Endothelial cell of umbilical vein (primary cell): ENCODE data around the gene ABCA7. TPM values are rescaled to one million over a fixed set of nuclear protein-coding genes. Genes with fewer than 3 reads are reported as not detected.

Experiments
- BruUV-seq: library from RNA; stranded (reverse); fragments of 400-500 nt; replicated peaks from 2 replicates; lab custom pipeline; 2021; lab: Mats Ljungman, UMichigan
- CTCF ChIA-PET: fragments of 300-600, 350-600 bp; sonication (Branson Sonifier 250); formaldehyde crosslinking; loops from one replicate; lab custom pipeline; 2021; ENCODE audit warnings: antibody characterized with exemption, inconsistent platforms; lab: Charles Lee
- POLR2A ChIA-PET: fragments of 300-600, 350-600 bp; sonication (Branson Sonifier 250); formaldehyde crosslinking; loops from one replicate; lab custom pipeline; 2021; ENCODE audit warnings: antibody characterized with exemption, inconsistent platforms; lab: Charles Lee
- DNase-seq: peaks from one replicate; pipeline ENCODE4 v3.0.0-alpha.2; 2011; ENCODE audit warnings: low read depth, low spot score
- FAIRE-seq: peaks from 2 replicates; lab custom pipeline; 2011; peaks lifted over from hg19 to GRCh38; lab: Jason Lieb, UNC
- H2AFZ ChIP-seq: 2 replicates; pipeline ENCODE4 v1.6.0; 2012; ENCODE audit warnings: low read depth, low read length, control low read depth, inconsistent platforms
- H3K27ac ChIP-seq: 2 replicates; pipeline ENCODE4 v1.5.1; 2011; ENCODE audit warnings: low read depth, mild to moderate bottlenecking, control low read depth, low read length, moderate library complexity; ENCODE audit not compliant: insufficient read depth
- H3K27me3 ChIP-seq, 2 experiments: 2 replicates each; pipeline versions ENCODE4 v1.6.0 to v1.6.1; 2011; ENCODE audit warnings: low read length in 2 of 2, mixed read lengths in 1 of 2; ENCODE audit not compliant: control insufficient read depth in 2 of 2, insufficient read depth in 2 of 2
- H3K36me3 ChIP-seq, 2 experiments: 2 replicates in 1 of 2; 3 replicates in 1 of 2; pipeline ENCODE4 v1.5.1; 2011; ENCODE audit warnings: low read length in 2 of 2, mild to moderate bottlenecking in 1 of 2, moderate library complexity in 1 of 2; ENCODE audit not compliant: control insufficient read depth in 2 of 2, insufficient read depth in 2 of 2; ENCODE audit errors: extremely low read depth in 1 of 2
- H3K4me1 ChIP-seq: 3 replicates; pipeline ENCODE4 v1.5.1; 2011; ENCODE audit warnings: mild to moderate bottlenecking, low read length; ENCODE audit not compliant: control insufficient read depth, insufficient read depth; ENCODE audit errors: extremely low read depth
- H3K4me2 ChIP-seq: 2 replicates; pipeline ENCODE4 v1.6.1; 2011; ENCODE audit warnings: low read length, control low read depth, mixed read lengths; ENCODE audit not compliant: insufficient read depth
- H3K4me3 ChIP-seq, 3 experiments: fragments of 200-600 bp in 1 of 3; sonication (generic), shearing (Covaris generic) in 1 of 3; replicated peaks in 1 of 3; 2 replicates each; pipeline ENCODE4 v1.5.1; 2011 to 2016; ENCODE audit warnings: control low read depth in 3 of 3, low read length in 3 of 3, mild to moderate bottlenecking in 2 of 3, inconsistent platforms in 1 of 3, low read depth in 1 of 3, moderate library complexity in 1 of 3; ENCODE audit not compliant: insufficient read depth in 1 of 3
- H3K79me2 ChIP-seq: 2 replicates; pipeline ENCODE4 v1.6.0; 2012; ENCODE audit warnings: low read length, inconsistent platforms; ENCODE audit not compliant: control insufficient read depth, insufficient read depth
- H3K9ac ChIP-seq: replicated peaks from 2 replicates; pipeline ENCODE3; 2011; ENCODE audit warnings: low read length, control low read depth; ENCODE audit not compliant: insufficient read depth; ENCODE audit errors: extremely low read depth
- H3K9me1 ChIP-seq: replicated peaks from 3 replicates; pipeline ENCODE4 v1.6.0; 2011; ENCODE audit warnings: mild to moderate bottlenecking, low read length; ENCODE audit not compliant: control insufficient read depth, insufficient read depth; ENCODE audit errors: extremely low read depth
- H3K9me3 ChIP-seq: replicated peaks from 2 replicates; pipeline ENCODE4 v1.5.1; 2012; ENCODE audit warnings: low read length, inconsistent platforms; ENCODE audit not compliant: control insufficient read depth, insufficient read depth
- H4K20me1 ChIP-seq: replicated peaks from 2 replicates; pipeline ENCODE3; 2011; ENCODE audit warnings: mild to moderate bottlenecking, low read length; ENCODE audit not compliant: control insufficient read depth, insufficient read depth; ENCODE audit errors: extremely low read depth
- EZH2 ChIP-seq: IDR thresholded peaks from 2 replicates; pipeline ENCODE4 v1.6.1; 2012; ENCODE audit warnings: borderline replicate concordance, low read depth, mild to moderate bottlenecking, moderate library complexity, low read length, inconsistent platforms; ENCODE audit not compliant: severe bottlenecking
- FOS ChIP-seq: IDR thresholded peaks from 2 replicates; pipeline ENCODE4 v1.6.1; 2011; ENCODE audit warnings: mild to moderate bottlenecking, low read length, moderate library complexity, borderline replicate concordance; ENCODE audit not compliant: insufficient read depth
- GATA2 ChIP-seq: IDR thresholded peaks from 2 replicates; pipeline ENCODE4 v1.7.0; 2011; ENCODE audit warnings: low read depth, mild to moderate bottlenecking, moderate library complexity, mixed read lengths, low read length; ENCODE audit not compliant: insufficient read length, insufficient read depth
- JUN ChIP-seq: IDR thresholded peaks from 2 replicates; pipeline ENCODE4 v1.6.1; 2011; ENCODE audit warnings: borderline replicate concordance, low read depth; ENCODE audit not compliant: insufficient read length, insufficient read depth
- MAX ChIP-seq: IDR thresholded peaks from 2 replicates; pipeline ENCODE4 v1.6.1; 2011; ENCODE audit not compliant: insufficient read depth, insufficient read length
- MYC ChIP-seq: IDR thresholded peaks from one replicate; pipeline ENCODE4 v1.6.1; 2011; ENCODE audit warnings: mild to moderate bottlenecking, low read depth, low read length
- POLR2A ChIP-seq: IDR thresholded peaks from 2 replicates; pipeline ENCODE4 v1.6.1; 2012; ENCODE audit warnings: low read depth, mild to moderate bottlenecking, control low read depth, low read length
- POLR2AphosphoS5 ChIP-seq: IDR thresholded peaks from 2 replicates; pipeline ENCODE4 v1.6.1; 2012; ENCODE audit warnings: low read depth, mild to moderate bottlenecking, control low read depth, low read length, moderate library complexity; ENCODE audit not compliant: insufficient read depth
- dilution Hi-C: fragments of 300-500 bp; cut with MboI; formaldehyde crosslinking; loops from one replicate; pipeline ENCODE4 v1.15.0; 2019; ENCODE audit warnings: low sequenced_read_pairs; ENCODE audit not compliant: extremely low pct_ligation_motif_present
- intact Hi-C: fragments of 100-400 bp; cut with micrococcal nuclease; formaldehyde crosslinking; loops from one replicate; pipeline ENCODE4 v1.10.0; 2022
- polyA plus RNA-seq, 4 experiments: library from polyadenylated mRNA; depleted of rRNA in 3 of 4; stranded (reverse) in 3 of 4; unstranded in 1 of 4; fragments of >200 nt; gene quantifications; 2 replicates each; pipeline versions ENCODE4 v1.2.1 to v1.2.3, GENCODE V29; 2011 to 2012; ENCODE audit warnings: missing spikeins in 1 of 4
- total RNA-seq: library from RNA; stranded (reverse); gene quantifications from 2 replicates; pipeline ENCODE4 v1.2.3, GENCODE V29; 2021
- TF ChIP-seq, protein P1 (sequence below), 2 donors: IDR thresholded peaks; 1 replicate in 1 of 2; 2 replicates in 1 of 2; pipeline ENCODE4 v1.5.1; 2011; ENCODE audit warnings: low read length in 2 of 2, mild to moderate bottlenecking in 2 of 2, moderate library complexity in 2 of 2, control low read depth in 1 of 2, inconsistent platforms in 1 of 2, low read depth in 1 of 2; ENCODE audit not compliant: insufficient read depth in 1 of 2; ENCODE audit errors: extremely low read depth in 1 of 2

ABCA7 gene
- total and polyA plus RNA-seq, 2 donors (not counting 3 experiments of a cell fraction or from before 2014, with no cell fraction given) = 5.7 to 9.8 TPM

DNA sequence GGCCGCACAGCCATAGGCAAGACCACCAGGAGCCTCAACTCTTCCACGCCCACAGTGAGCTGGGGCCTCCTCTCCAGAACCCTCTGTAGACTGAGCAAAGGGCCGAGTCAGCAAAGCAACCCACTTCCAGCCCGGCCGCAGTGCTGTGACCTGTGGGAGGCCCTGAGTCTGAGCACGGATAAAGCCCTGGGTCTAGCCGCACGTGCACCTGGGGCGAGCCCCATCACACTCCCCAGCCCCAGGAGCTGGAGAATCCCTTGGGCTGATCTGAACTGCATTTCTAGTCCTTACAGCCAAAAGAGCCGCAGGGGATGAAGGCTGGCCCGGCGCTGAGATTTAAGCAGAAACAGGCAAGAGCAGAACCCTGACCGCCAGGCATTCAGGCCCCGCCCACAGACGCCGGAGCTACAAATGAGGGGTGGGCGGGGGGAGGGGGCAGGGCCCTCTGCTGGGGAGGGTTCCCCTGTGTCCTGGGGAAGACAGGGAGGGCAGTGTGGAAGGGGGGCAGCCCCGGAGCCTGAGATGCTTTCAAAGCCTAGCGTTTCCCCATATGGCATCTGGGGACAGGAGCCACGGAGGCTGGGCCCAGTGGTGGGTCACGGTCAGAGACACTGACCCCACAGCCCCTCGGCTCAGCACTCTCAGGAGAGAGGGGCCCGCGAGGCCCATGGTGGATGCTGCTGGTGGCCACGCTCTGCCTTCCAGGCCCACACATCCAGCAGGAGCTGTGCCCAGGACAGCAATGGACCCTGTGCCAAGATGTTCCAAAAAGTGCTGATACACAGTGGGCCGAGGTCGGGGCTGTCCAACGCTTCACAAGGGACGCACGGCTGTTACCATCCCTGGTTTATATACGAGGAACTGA is 23.9 kb upstream of the ABCA7 start:
- intact Hi-C loops (no loop called here), dilution Hi-C loops (no loop called here)
- peaks cover 5 to 20% of the 10 kb centered on the region in 2 experiments for H3K36me3 ChIP-seq
- no peak for DNase-seq
- no peak overlapping the region for H3K4me3 ChIP-seq
- H3K9me3 ChIP-seq = no peaks in the 10 kb centered on the region
- H3K4me2 ChIP-seq = no peak overlapping the region
- H2AFZ ChIP-seq = no peak overlapping the region
- ChIA-PET CTCF (interaction anchor here (1.4 kb wide), 1 partner anchor 32 kb away, joined by 5 read pairs; the partner anchor contains the start of gene WDR18), POLR2A (interaction anchor here (0.9 to 1.2 kb wide), 2 partner anchors 9 to 11 kb away, joined by 3 to 4 read pairs; no protein-coding TSS in a partner anchor)
- H4K20me1 ChIP-seq = no peaks in the 10 kb centered on the region
- H3K27ac ChIP-seq = peak overlapping the region; percentile 43
- peaks cover 40% of the 10 kb centered on the region for H3K4me1 ChIP-seq
- no peak for FAIRE-seq
- BruUV-seq = no TSS peak
- no peaks in the 10 kb centered on the region for H3K27me3 ChIP-seq
- H3K9ac ChIP-seq = no peak overlapping the region
- TF ChIP-seq EZH2 = no peak
- TF ChIP-seq, protein P1, sequence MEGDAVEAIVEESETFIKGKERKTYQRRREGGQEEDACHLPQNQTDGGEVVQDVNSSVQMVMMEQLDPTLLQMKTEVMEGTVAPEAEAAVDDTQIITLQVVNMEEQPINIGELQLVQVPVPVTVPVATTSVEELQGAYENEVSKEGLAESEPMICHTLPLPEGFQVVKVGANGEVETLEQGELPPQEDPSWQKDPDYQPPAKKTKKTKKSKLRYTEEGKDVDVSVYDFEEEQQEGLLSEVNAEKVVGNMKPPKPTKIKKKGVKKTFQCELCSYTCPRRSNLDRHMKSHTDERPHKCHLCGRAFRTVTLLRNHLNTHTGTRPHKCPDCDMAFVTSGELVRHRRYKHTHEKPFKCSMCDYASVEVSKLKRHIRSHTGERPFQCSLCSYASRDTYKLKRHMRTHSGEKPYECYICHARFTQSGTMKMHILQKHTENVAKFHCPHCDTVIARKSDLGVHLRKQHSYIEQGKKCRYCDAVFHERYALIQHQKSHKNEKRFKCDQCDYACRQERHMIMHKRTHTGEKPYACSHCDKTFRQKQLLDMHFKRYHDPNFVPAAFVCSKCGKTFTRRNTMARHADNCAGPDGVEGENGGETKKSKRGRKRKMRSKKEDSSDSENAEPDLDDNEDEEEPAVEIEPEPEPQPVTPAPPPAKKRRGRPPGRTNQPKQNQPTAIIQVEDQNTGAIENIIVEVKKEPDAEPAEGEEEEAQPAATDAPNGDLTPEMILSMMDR (IDR thresholded peaks at IDR 0.05; ENCODE audit: extremely low read depth in 1 of 2, insufficient read depth in 1 of 2, low read depth in 1 of 2, low read length in 2 of 2) = no peak
- no peak for TF ChIP-seq MYC
- no peak for TF ChIP-seq FOS
- no peak for TF ChIP-seq POLR2A
- TF ChIP-seq MAX = no peak
- TF ChIP-seq JUN = no peak
- TF ChIP-seq POLR2AphosphoS5 = no peak
- no peak for TF ChIP-seq GATA2
- no peaks in the 10 kb centered on the region for H3K9me1 ChIP-seq
- peaks cover 78% of the 10 kb centered on the region for H3K79me2 ChIP-seq
